ENCODE measurements around the gene IDH2. TPM values are rescaled to one million over a fixed set of nuclear protein-coding genes. Genes with fewer than 3 reads are reported as not detected.

Gene IDH2
- total RNA-seq, 1 donor from 2014 or later = 79.1 TPM

DNA sequence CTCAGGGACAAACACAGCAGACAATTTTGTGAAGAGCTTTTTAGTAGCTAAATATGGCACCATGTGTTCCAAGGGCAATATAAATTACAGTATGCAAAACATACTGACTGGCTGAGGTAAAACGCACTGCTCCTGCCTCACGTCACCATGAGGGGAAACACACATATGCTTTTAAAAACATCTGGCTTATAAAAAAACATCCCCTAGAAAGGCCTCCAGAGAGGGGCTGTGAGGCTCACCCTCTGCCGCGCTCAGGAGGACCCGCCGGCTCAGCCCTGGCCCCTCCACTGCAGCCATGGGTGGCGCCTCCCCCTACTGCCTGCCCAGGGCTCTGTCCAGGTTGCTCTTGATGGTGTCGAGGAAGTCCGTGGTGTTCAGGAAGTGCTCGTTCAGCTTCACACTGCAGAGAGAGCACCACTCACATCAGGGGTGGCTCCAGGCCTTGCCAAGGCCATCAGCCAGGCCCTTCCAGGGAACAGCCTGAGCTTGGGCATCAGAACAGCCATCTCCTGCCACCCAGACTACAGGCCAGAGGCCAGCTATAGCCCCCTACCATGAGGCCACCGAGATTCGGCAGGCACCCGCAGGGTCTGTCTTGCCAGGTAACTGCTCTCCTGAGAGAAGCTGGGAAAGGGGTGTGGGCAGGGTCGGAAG is 18.2 kb downstream of the IDH2 start:
- DNase-seq (ENCODE audit: low read depth) = no peak
- H3K36me3 ChIP-seq (ENCODE audit: control insufficient read depth, insufficient read depth, low read length) = peaks cover 10% of the 10 kb centered on the region
- no peaks in the 10 kb centered on the region for H3K27me3 ChIP-seq (ENCODE audit: control insufficient read depth, insufficient read depth, low read length)
- TF ChIP-seq, protein P1, sequence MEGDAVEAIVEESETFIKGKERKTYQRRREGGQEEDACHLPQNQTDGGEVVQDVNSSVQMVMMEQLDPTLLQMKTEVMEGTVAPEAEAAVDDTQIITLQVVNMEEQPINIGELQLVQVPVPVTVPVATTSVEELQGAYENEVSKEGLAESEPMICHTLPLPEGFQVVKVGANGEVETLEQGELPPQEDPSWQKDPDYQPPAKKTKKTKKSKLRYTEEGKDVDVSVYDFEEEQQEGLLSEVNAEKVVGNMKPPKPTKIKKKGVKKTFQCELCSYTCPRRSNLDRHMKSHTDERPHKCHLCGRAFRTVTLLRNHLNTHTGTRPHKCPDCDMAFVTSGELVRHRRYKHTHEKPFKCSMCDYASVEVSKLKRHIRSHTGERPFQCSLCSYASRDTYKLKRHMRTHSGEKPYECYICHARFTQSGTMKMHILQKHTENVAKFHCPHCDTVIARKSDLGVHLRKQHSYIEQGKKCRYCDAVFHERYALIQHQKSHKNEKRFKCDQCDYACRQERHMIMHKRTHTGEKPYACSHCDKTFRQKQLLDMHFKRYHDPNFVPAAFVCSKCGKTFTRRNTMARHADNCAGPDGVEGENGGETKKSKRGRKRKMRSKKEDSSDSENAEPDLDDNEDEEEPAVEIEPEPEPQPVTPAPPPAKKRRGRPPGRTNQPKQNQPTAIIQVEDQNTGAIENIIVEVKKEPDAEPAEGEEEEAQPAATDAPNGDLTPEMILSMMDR (IDR thresholded peaks at IDR 0.05; ENCODE audit: insufficient read depth, low read length, poor library complexity, severe bottlenecking) = no peak
- no peak overlapping the region for H3K4me3 ChIP-seq (ENCODE audit: low read depth, low read length)

DNA sequence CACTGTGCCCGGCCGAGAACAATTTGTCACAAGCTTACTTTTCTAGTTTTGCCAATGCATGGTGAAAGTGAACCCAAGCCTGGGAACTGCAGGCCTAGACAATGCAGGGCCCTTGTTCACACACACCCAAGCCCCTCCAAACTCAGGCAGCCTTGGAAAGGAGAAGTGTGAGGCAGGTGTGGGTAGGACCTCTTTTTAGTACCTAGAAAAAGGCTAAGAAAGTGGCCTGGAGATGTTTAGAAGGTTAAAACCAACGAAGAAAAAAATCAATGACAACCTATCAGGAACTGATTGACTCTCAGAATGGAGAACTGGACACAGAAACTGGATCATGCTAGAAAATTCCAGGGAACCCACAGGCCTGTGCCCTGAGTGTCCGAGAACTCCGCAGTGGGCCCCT is 18.8 kb downstream of the IDH2 start:
- H3K4me3 ChIP-seq (ENCODE audit: low read depth, low read length) = no peak overlapping the region
- peaks cover 10% of the 10 kb centered on the region for H3K36me3 ChIP-seq (ENCODE audit: control insufficient read depth, insufficient read depth, low read length)

DNA sequence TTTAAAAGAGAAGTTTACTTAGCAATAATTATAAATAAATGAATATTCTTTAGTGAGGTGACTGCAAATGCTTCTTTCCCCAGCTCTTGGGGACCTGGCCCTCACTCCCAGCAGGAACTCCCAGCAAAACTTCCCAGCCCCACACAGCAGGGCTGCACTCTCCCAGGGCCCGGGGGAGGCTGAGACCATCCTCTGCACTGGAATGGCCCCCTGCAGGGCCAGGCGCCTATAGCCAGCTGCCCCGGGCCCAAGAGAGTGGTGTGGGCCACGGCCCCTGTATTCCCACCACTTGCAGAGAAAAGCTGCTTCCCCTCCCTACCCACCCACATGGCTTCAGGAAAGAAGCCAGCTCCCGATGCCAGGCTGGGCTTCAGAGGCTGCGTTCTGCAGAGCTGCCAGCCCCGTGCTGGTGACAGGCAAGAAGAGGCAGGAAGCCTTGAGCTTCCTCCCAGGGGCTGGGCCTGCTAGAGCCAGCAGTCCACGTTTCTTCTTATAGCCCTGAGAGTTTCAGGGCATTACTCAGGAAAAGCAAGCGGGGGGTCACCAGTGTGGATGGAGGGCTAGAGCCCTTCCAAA is 20.0 kb downstream of the IDH2 start:
- no peaks in the 10 kb centered on the region for H3K27me3 ChIP-seq (ENCODE audit: control insufficient read depth, insufficient read depth, low read length)
- no peak overlapping the region for H3K4me3 ChIP-seq (ENCODE audit: low read depth, low read length)
- TF ChIP-seq, protein P1 (IDR thresholded peaks at IDR 0.05; ENCODE audit: insufficient read depth, low read length, poor library complexity, severe bottlenecking) = no peak
- H3K36me3 ChIP-seq (ENCODE audit: control insufficient read depth, insufficient read depth, low read length) = peaks cover 7% of the 10 kb centered on the region
- no peak for DNase-seq (ENCODE audit: low read depth)

More for the DNA sequence above, 18.8 kb downstream of the IDH2 start:
- TF ChIP-seq, protein P1 (IDR thresholded peaks at IDR 0.05; ENCODE audit: insufficient read depth, low read length, poor library complexity, severe bottlenecking) = no peak
- H3K27me3 ChIP-seq (ENCODE audit: control insufficient read depth, insufficient read depth, low read length) = no peaks in the 10 kb centered on the region
- no peak for DNase-seq (ENCODE audit: low read depth)

DNA sequence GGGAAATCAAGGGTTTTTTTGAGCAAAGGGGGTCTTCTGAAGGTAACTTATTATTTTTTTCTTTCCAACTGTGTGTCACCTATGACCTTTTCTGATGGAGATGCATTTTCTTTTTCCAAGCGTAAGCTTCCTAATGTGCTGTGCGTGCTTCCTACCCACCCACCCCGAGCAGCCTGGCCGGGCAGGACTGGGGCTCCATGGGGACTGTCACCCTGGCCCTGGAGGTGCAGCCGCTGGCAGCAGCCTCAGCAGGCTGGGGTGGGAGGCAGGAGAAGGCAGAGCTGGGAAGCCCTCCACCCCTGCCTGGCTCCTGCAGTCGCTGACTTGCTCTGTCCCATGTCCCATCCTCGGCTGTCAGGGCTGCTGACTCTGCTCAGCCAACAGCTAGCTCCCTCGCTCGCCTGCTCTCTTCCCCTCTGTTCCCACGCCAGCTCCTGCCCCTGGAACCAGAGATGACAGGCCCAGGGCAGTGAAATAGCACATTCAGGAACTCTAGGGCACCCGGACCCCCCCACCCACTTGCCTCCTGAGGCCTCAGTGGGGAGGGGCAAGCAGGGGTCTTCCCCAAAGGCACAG is 21.4 kb downstream of the IDH2 start:
- DNase-seq (ENCODE audit: low read depth) = no peak
- H3K4me3 ChIP-seq (ENCODE audit: low read depth, low read length) = no peak overlapping the region
- H3K27me3 ChIP-seq (ENCODE audit: control insufficient read depth, insufficient read depth, low read length) = no peaks in the 10 kb centered on the region
- H3K36me3 ChIP-seq (ENCODE audit: control insufficient read depth, insufficient read depth, low read length) = peaks cover 7% of the 10 kb centered on the region
- TF ChIP-seq, protein P1 (IDR thresholded peaks at IDR 0.05; ENCODE audit: insufficient read depth, low read length, poor library complexity, severe bottlenecking) = no peak

DNA sequence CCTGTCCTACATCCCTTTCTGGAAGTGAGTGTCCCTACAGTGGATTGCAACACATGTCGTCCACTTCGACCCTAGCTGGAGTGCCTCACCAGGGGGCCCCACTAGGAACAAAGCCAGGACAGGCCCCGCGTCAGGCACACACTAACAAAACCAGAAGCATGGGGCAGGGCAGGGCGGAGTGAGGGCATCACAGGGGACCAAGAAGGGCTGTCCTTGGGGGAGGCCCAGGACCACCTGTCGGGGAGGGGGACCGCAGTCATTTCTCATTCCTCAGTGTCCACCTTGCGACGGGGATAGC is 21.9 kb downstream of the IDH2 start:
- Histone ChIP-seq H3K4me3 (ENCODE audit: low read depth, low read length) (no peak overlapping the region), H3K36me3 (ENCODE audit: control insufficient read depth, insufficient read depth, low read length) (peaks cover 7% of the 10 kb centered on the region), H3K27me3 (ENCODE audit: control insufficient read depth, insufficient read depth, low read length) (no peaks in the 10 kb centered on the region)
- TF ChIP-seq, protein P1 (IDR thresholded peaks at IDR 0.05; ENCODE audit: insufficient read depth, low read length, poor library complexity, severe bottlenecking) = no peak
- DNase-seq (ENCODE audit: low read depth) = no peak
